Keratinocyte (primary cell): ENCODE measurements around the gene RAI14. TPM values are rescaled to one million over a fixed set of nuclear protein-coding genes. Genes with fewer than 3 reads are reported as not detected.

Experiments
- DNase-seq: peaks from one replicate; pipeline ENCODE4 v3.0.0-alpha.2; 2011; ENCODE audit warnings: low read depth, missing footprints, low spot score
- FAIRE-seq: peaks from 2 replicates; lab custom pipeline; 2011; peaks lifted over from hg19 to GRCh38; lab: Jason Lieb, UNC
- H2AFZ ChIP-seq: 2 replicates; pipeline ENCODE4 v1.6.0; 2012; ENCODE audit warnings: low read length, control low read depth, inconsistent platforms; ENCODE audit not compliant: control insufficient read depth
- H3K27ac ChIP-seq: 2 replicates; pipeline ENCODE4 v1.5.1; 2011; ENCODE audit warnings: low read length; ENCODE audit not compliant: control insufficient read depth, insufficient read depth
- H3K27me3 ChIP-seq: 3 replicates; pipeline ENCODE4 v1.6.0; 2011; ENCODE audit warnings: low read length; ENCODE audit not compliant: control insufficient read depth, insufficient read depth; ENCODE audit errors: extremely low read depth
- H3K36me3 ChIP-seq, 2 experiments: 2 replicates in 1 of 2; 3 replicates in 1 of 2; pipeline ENCODE4 v1.5.1; 2011; ENCODE audit warnings: low read length in 2 of 2, mild to moderate bottlenecking in 1 of 2; ENCODE audit not compliant: control insufficient read depth in 2 of 2, insufficient read depth in 2 of 2; ENCODE audit errors: extremely low read depth in 1 of 2
- H3K4me1 ChIP-seq: 3 replicates; pipeline ENCODE4 v1.5.1; 2011; ENCODE audit warnings: low read length; ENCODE audit not compliant: control insufficient read depth, insufficient read depth; ENCODE audit errors: extremely low read depth
- H3K4me2 ChIP-seq: 3 replicates; pipeline ENCODE4 v1.6.0; 2011; ENCODE audit warnings: low read depth, low read length; ENCODE audit not compliant: control insufficient read depth, insufficient read depth; ENCODE audit errors: extremely low read depth
- H3K4me3 ChIP-seq, 3 experiments: fragments of 200-600 bp in 1 of 3; sonication (generic) in 1 of 3; 2 replicates in 2 of 3; 3 replicates in 1 of 3; pipeline ENCODE4 v1.5.1; 2011 to 2016; ENCODE audit warnings: low read length in 3 of 3, mild to moderate bottlenecking in 3 of 3, control low read depth in 2 of 3, inconsistent platforms in 1 of 3, low read depth in 1 of 3, mixed read lengths in 1 of 3, mixed run types in 1 of 3, moderate library complexity in 1 of 3; ENCODE audit not compliant: control insufficient read depth in 2 of 3, insufficient read depth in 2 of 3; ENCODE audit errors: extremely low read depth in 1 of 3
- H3K79me2 ChIP-seq: 2 replicates; pipeline ENCODE4 v1.6.0; 2012; ENCODE audit warnings: low read length; ENCODE audit not compliant: control insufficient read depth, insufficient read depth
- H3K9ac ChIP-seq: 3 replicates; pipeline ENCODE4 v1.6.0; 2011; ENCODE audit warnings: low read length; ENCODE audit not compliant: control insufficient read depth, insufficient read depth; ENCODE audit errors: extremely low read depth
- H3K9me1 ChIP-seq: 3 replicates; pipeline ENCODE4 v1.6.0; 2011; ENCODE audit warnings: low read length; ENCODE audit not compliant: control insufficient read depth, insufficient read depth; ENCODE audit errors: extremely low read depth
- H3K9me3 ChIP-seq: 2 replicates; pipeline ENCODE4 v1.5.1; 2012; ENCODE audit warnings: low read depth, low read length; ENCODE audit not compliant: control insufficient read depth
- H4K20me1 ChIP-seq: 3 replicates; pipeline ENCODE4 v1.6.0; 2011; ENCODE audit warnings: low read length; ENCODE audit not compliant: control insufficient read depth, insufficient read depth; ENCODE audit errors: extremely low read depth
- CTCF ChIP-seq, 3 experiments: IDR thresholded peaks in 1 of 3; conservative IDR thresholded peaks in 1 of 3; optimal IDR thresholded peaks in 1 of 3; 2 replicates in 2 of 3; 3 replicates in 1 of 3; pipeline versions ENCODE3 to v1.5.1; 2011; ENCODE audit warnings: low read length in 3 of 3, mild to moderate bottlenecking in 3 of 3, moderate library complexity in 2 of 3, control low read depth in 1 of 3, inconsistent platforms in 1 of 3; ENCODE audit not compliant: insufficient read depth in 2 of 3; ENCODE audit errors: extremely low read depth in 1 of 3
- EZH2 ChIP-seq: IDR thresholded peaks from one replicate; pipeline ENCODE4 v1.6.1; 2012; ENCODE audit warnings: inconsistent platforms, mild to moderate bottlenecking, low read length, moderate library complexity
- dilution Hi-C: fragments of 300-500 bp; cut with MboI; formaldehyde crosslinking; loops from one replicate; pipeline ENCODE4 v1.7.0; 2020; ENCODE audit warnings: low sequenced_read_pairs; ENCODE audit not compliant: extremely low pct_ligation_motif_present
- polyA plus RNA-seq, 5 experiments: library from polyadenylated mRNA; depleted of rRNA in 3 of 5; stranded (reverse) in 3 of 5; stranded (forward) in 1 of 5; unstranded in 1 of 5; fragments of >200 nt; gene quantifications; 1 replicate in 1 of 5; 2 replicates in 3 of 5; 3 replicates in 1 of 5; pipeline versions ENCODE4 v1.2.1 to v1.2.3, GENCODE V29; 2011 to 2012; ENCODE audit warnings: missing spikeins in 2 of 5, low read depth in 1 of 5, low replicate concordance in 1 of 5

Gene RAI14
- polyA plus RNA-seq, 1 donor (not counting 4 experiments of a cell fraction or from before 2014, with no cell fraction given), result 31.4 TPM

GRCh38 chr5:34694685-34695084, 38.6 kb downstream of the RAI14 start:
- no peaks in the 10 kb centered on the region for H4K20me1 ChIP-seq
- peaks cover 16% of the 10 kb centered on the region for H3K4me1 ChIP-seq
- dilution Hi-C loops, result no loop called here
- H3K79me2 ChIP-seq, result peaks cover 7% of the 10 kb centered on the region
- H3K9me3 ChIP-seq, result no peaks in the 10 kb centered on the region
- DNase-seq (no peak), FAIRE-seq (no peak)
- H3K9ac ChIP-seq, result no peak overlapping the region
- no peak overlapping the region for H3K27ac ChIP-seq
- peaks cover 0 to 2% of the 10 kb centered on the region in 2 experiments for H3K36me3 ChIP-seq
- TF ChIP-seq EZH2 (no peak), CTCF (optimal IDR thresholded peaks at IDR 0.05 in 1 of 3, IDR thresholded peaks at IDR 0.05 in 1 of 3, conservative IDR thresholded peaks at IDR 0.05 in 1 of 3; ENCODE audit: extremely low read depth in 1 of 3, insufficient read depth in 2 of 3, low read length in 3 of 3) (no peak)
- H2AFZ ChIP-seq, result no peak overlapping the region
- H3K4me2 ChIP-seq, result no peak overlapping the region
- H3K9me1 ChIP-seq, result no peaks in the 10 kb centered on the region
- no peak overlapping the region for H3K4me3 ChIP-seq
- H3K27me3 ChIP-seq, result no peaks in the 10 kb centered on the region

GRCh38 chr5:34695275-34696027, 39.3 kb downstream of the RAI14 start:
- peaks cover 22% of the 10 kb centered on the region for H3K4me1 ChIP-seq
- no peaks in the 10 kb centered on the region for H4K20me1 ChIP-seq
- no peak overlapping the region for H3K4me2 ChIP-seq
- peaks cover 10% of the 10 kb centered on the region for H3K79me2 ChIP-seq
- TF ChIP-seq EZH2 (no peak), CTCF (optimal IDR thresholded peaks at IDR 0.05 in 1 of 3, IDR thresholded peaks at IDR 0.05 in 1 of 3, conservative IDR thresholded peaks at IDR 0.05 in 1 of 3; ENCODE audit: extremely low read depth in 1 of 3, insufficient read depth in 2 of 3, low read length in 3 of 3) (no peak)
- H3K4me3 ChIP-seq, result no peak overlapping the region
- DNase-seq (no peak), FAIRE-seq (no peak)
- H3K9me3 ChIP-seq, result no peaks in the 10 kb centered on the region
- H3K36me3 ChIP-seq, result peaks cover 0 to 1% of the 10 kb centered on the region in 2 experiments
- H2AFZ ChIP-seq, result no peak overlapping the region
- no peaks in the 10 kb centered on the region for H3K27me3 ChIP-seq
- H3K9me1 ChIP-seq, result no peaks in the 10 kb centered on the region
- H3K9ac ChIP-seq, result no peak overlapping the region
- no peak overlapping the region for H3K27ac ChIP-seq
- dilution Hi-C loops, result no loop called here
